A673 (cell line): Measurements from ENCODE around the gene DIPK1A. TPM values are rescaled to one million over a fixed set of nuclear protein-coding genes. Genes with fewer than 3 reads are reported as not detected.

Experiments
- BruUV-seq: library from RNA; stranded (reverse); fragments of 400-500 nt; replicated peaks from 2 replicates; lab custom pipeline; 2021; lab: Mats Ljungman, UMichigan
- CTCF ChIA-PET: fragments of 300-600 bp; sonication (Branson Sonifier 250); formaldehyde crosslinking; loops from one replicate; lab custom pipeline; 2022; ENCODE audit warnings: antibody characterized with exemption; lab: Charles Lee
- POLR2A ChIA-PET: fragments of 300-600 bp; sonication (Branson Sonifier 250); formaldehyde crosslinking; loops from one replicate; lab custom pipeline; 2022; ENCODE audit warnings: antibody characterized with exemption; ENCODE audit not compliant: low non-redundant PET; lab: Charles Lee
- DNase-seq: peaks from one replicate; pipeline ENCODE4 v3.0.0-alpha.2; 2015; ENCODE audit warnings: low spot score
- H3K27ac ChIP-seq: fragments of 200-600 bp; sonication (generic); 2 replicates; pipeline ENCODE4 v1.5.1; 2016; ENCODE audit warnings: mixed run types, low read depth, mild to moderate bottlenecking, mixed read lengths, antibody characterized with exemption, low read length; ENCODE audit not compliant: poor library complexity, severe bottlenecking
- H3K27me3 ChIP-seq: fragments of 200-600 bp; sonication (generic); replicated peaks from 2 replicates; pipeline ENCODE4 v1.6.1; 2017; ENCODE audit warnings: mixed run types, low read depth, mild to moderate bottlenecking, mixed read lengths, antibody characterized with exemption, low read length; ENCODE audit not compliant: insufficient read depth, poor library complexity
- H3K36me3 ChIP-seq: fragments of 200-600 bp; sonication (generic); 2 replicates; pipeline ENCODE4 v1.6.1; 2016; ENCODE audit warnings: mixed run types, mild to moderate bottlenecking, mixed read lengths, antibody characterized with exemption, low read length; ENCODE audit not compliant: insufficient read depth, poor library complexity, severe bottlenecking
- H3K4me1 ChIP-seq: fragments of 200-600 bp; sonication (generic); 2 replicates; pipeline ENCODE4 v1.6.1; 2017; ENCODE audit warnings: mixed run types, mild to moderate bottlenecking, mixed read lengths, antibody characterized with exemption, low read length; ENCODE audit not compliant: insufficient read depth, poor library complexity, severe bottlenecking
- H3K4me3 ChIP-seq: fragments of 200-600 bp; sonication (generic); 2 replicates; pipeline ENCODE4 v1.5.1; 2016; ENCODE audit warnings: low read depth, mixed run types, mild to moderate bottlenecking, mixed read lengths, low read length; ENCODE audit not compliant: poor library complexity, severe bottlenecking
- H3K9me3 ChIP-seq: fragments of 200-600 bp; sonication (generic); 2 replicates; pipeline ENCODE4 v1.6.1; 2016; ENCODE audit warnings: mixed run types, low read depth, mild to moderate bottlenecking, mixed read lengths, antibody characterized with exemption, low read length; ENCODE audit not compliant: poor library complexity, severe bottlenecking
- CTCF ChIP-seq: fragments of 300-800, 200-600 bp; sonication (generic); conservative IDR thresholded peaks from 2 replicates; pipeline ENCODE4 v1.5.1; 2017; ENCODE audit warnings: low read depth, mild to moderate bottlenecking, antibody characterized with exemption, low read length, moderate library complexity, mixed read lengths
- EZH2 ChIP-seq: fragments of 200-600 bp; sonication (generic); IDR thresholded peaks from 2 replicates; pipeline ENCODE4 v1.6.1; 2017; ENCODE audit warnings: borderline replicate concordance, low read depth, mild to moderate bottlenecking, mixed read lengths, antibody characterized with exemption, low read length; ENCODE audit not compliant: poor library complexity, severe bottlenecking
- intact Hi-C: fragments of 100-400 bp; cut with micrococcal nuclease; formaldehyde crosslinking; loops from one replicate; pipeline ENCODE4 v1.10.0; 2022; ENCODE audit not compliant: unreplicated experiment
- total RNA-seq: library from RNA; stranded (reverse); gene quantifications from 2 replicates; pipeline ENCODE4 v1.2.3, GENCODE V29; 2021

Gene DIPK1A
- total RNA-seq, 1 experiment from 2014 or later: 10.9 TPM

GRCh38 chr1:92882819-92883218 lies 78.4 kb downstream of the DIPK1A start:
- TF ChIP-seq CTCF: no peak
- TF ChIP-seq EZH2: no peak
- no peaks in the 10 kb centered on the region for H3K9me3 ChIP-seq
- H3K27me3 ChIP-seq: no peaks in the 10 kb centered on the region
- peak overlapping the region; percentile 58 for H3K27ac ChIP-seq
- intact Hi-C loops: loop anchor here (1.0 to 5.0 kb wide), 2 partner anchors 33 to 79 kb away; partner anchors contain the start of gene DIPK1A
- CTCF ChIA-PET: interaction anchor here (0.5 to 0.9 kb wide), 3 partner anchors 73 to 1929 kb away, joined by 3 to 4 read pairs (median 4); no protein-coding TSS in a partner anchor
- peak; percentile 94 for DNase-seq
- POLR2A ChIA-PET: interaction anchor here (0.6 kb wide), 1 partner anchor 37 kb away, joined by 3 read pairs; no protein-coding TSS in a partner anchor
- no peak overlapping the region for H3K4me3 ChIP-seq
- no TSS peak for BruUV-seq
- no peaks in the 10 kb centered on the region for H3K36me3 ChIP-seq
- H3K4me1 ChIP-seq: peaks cover 25% of the 10 kb centered on the region

GRCh38 chr1:92881391-92881790 lies 79.9 kb downstream of the DIPK1A start:
- Histone ChIP-seq H3K9me3 (no peaks in the 10 kb centered on the region), H3K27ac (no peak overlapping the region), H3K4me1 (peaks cover 35% of the 10 kb centered on the region), H3K27me3 (no peaks in the 10 kb centered on the region), H3K36me3 (no peaks in the 10 kb centered on the region), H3K4me3 (no peak overlapping the region)
- intact Hi-C loops: loop anchor here (5.0 kb wide), 1 partner anchor 81 kb away; the partner anchor contains the start of gene DIPK1A
- POLR2A ChIA-PET: no interaction called here
- CTCF ChIA-PET: no interaction called here
- DNase-seq: no peak
- TF ChIP-seq EZH2: no peak
- no peak for TF ChIP-seq CTCF
- BruUV-seq: no TSS peak

GRCh38 chr1:92879316-92879968 lies 81.8 kb downstream of the DIPK1A start:
- Histone ChIP-seq H3K4me3 (no peak overlapping the region), H3K27me3 (no peaks in the 10 kb centered on the region), H3K9me3 (no peaks in the 10 kb centered on the region), H3K4me1 (peaks cover 35% of the 10 kb centered on the region), H3K27ac (no peak overlapping the region), H3K36me3 (no peaks in the 10 kb centered on the region)
- no peak for TF ChIP-seq EZH2
- TF ChIP-seq CTCF: no peak
- POLR2A ChIA-PET: no interaction called here
- CTCF ChIA-PET: no interaction called here
- no peak for DNase-seq
- no TSS peak for BruUV-seq
- intact Hi-C loops: no loop called here
